Astrocyte of the spinal cord (primary cell): Measurements from ENCODE around the gene CHKA.
A peak's percentile ranks its signal among the peaks of the same experiment; 100 is the strongest.

ENCODE experiments used
- DNase-seq: peaks from one replicate; pipeline ENCODE4 v3.0.0; 2011; ENCODE audit warnings: low read depth, low spot score
- H3K4me3 ChIP-seq: 2 replicates; pipeline ENCODE4 v1.5.1; 2011; ENCODE audit warnings: low read depth, mild to moderate bottlenecking, low read length, moderate library complexity
- CTCF ChIP-seq: IDR thresholded peaks from 2 replicates; pipeline ENCODE4 v1.5.1; 2012; ENCODE audit warnings: low read depth, mild to moderate bottlenecking, low read length, inconsistent platforms
- in situ Hi-C: cut with HindIII; loops from 2 replicates; pipeline ENCODE4 v1.10.0; 2017; ENCODE audit warnings: low sequenced_read_pairs

The CHKA gene

GRCh38 chr11:68121067-68121899, at the start of gene CHKA:
Gene CHKA (minus strand): TSS chr11:68121388. CDS start chr11:68121177, 211 bp downstream.
- TF ChIP-seq CTCF, result no peak
- in situ Hi-C loops, result no loop called here
- peak within 1 kb of the TSS; percentile 69 for H3K4me3 ChIP-seq
- peak; percentile 89 for DNase-seq

GRCh38 chr11:68169442-68169841, 48.3 kb upstream of the CHKA start:
- DNase-seq, result no peak
- TF ChIP-seq CTCF, result no peak
- no peak overlapping the region for H3K4me3 ChIP-seq
- in situ Hi-C loops, result no loop called here

- in situ Hi-C loops, result no loop called here
- H3K4me3 ChIP-seq, result no peak overlapping the region
- no peak for TF ChIP-seq CTCF
- no peak for DNase-seq
These were observed 47.5 kb upstream of the CHKA start for GRCh38 chr11:68168694-68169093.

- no peak for TF ChIP-seq CTCF
These were observed 46.3 kb upstream of the CHKA start for GRCh38 chr11:68167474-68167873.

GRCh38 chr11:68166969-68167368, 45.8 kb upstream of the CHKA start:
- DNase-seq, result no peak
- in situ Hi-C loops, result no loop called here
- TF ChIP-seq CTCF, result no peak
- H3K4me3 ChIP-seq, result no peak overlapping the region

More at GRCh38 chr11:68167474-68167873, 46.3 kb upstream of the CHKA start:
- no peak overlapping the region for H3K4me3 ChIP-seq
- no peak for DNase-seq
- in situ Hi-C loops, result no loop called here

GRCh38 chr11:68165601-68166000, 44.4 kb upstream of the CHKA start:
- no peak for DNase-seq
- H3K4me3 ChIP-seq, result no peak overlapping the region
- TF ChIP-seq CTCF, result no peak
- in situ Hi-C loops, result no loop called here
